Esophagus muscularis mucosa (tissue), 4 donors: ENCODE data around the gene HCFC2.

Source experiments
- EP300 ChIP-seq: sonication (generic); formaldehyde crosslinking; IDR thresholded peaks from one replicate; pipeline ENCODE4 v1.6.1; 2017; ENCODE audit warnings: antibody characterized with exemption
- POLR2A ChIP-seq: fragments of 450-650 bp; IDR thresholded peaks from one replicate; pipeline ENCODE4 v1.6.1; 2017; ENCODE audit warnings: antibody characterized with exemption, moderate library complexity, mild to moderate bottlenecking, low read depth
- POLR2AphosphoS5 ChIP-seq, 2 donors: sonication (generic); formaldehyde crosslinking; IDR thresholded peaks; one replicate each; pipeline ENCODE4 v1.6.1; 2017; ENCODE audit warnings: antibody characterized with exemption in 2 of 2
- TF ChIP-seq, protein P1 (sequence below), 3 experiments: fragments of 200-600 bp in 2 of 3; fragments of 450-650 bp in 1 of 3; sonication (generic) in 2 of 3; IDR thresholded peaks; one replicate each; pipeline ENCODE4 v1.5.1; 2017 to 2019; ENCODE audit warnings: antibody characterized with exemption in 3 of 3, mild to moderate bottlenecking in 2 of 3, moderate library complexity in 1 of 3

DNA sequence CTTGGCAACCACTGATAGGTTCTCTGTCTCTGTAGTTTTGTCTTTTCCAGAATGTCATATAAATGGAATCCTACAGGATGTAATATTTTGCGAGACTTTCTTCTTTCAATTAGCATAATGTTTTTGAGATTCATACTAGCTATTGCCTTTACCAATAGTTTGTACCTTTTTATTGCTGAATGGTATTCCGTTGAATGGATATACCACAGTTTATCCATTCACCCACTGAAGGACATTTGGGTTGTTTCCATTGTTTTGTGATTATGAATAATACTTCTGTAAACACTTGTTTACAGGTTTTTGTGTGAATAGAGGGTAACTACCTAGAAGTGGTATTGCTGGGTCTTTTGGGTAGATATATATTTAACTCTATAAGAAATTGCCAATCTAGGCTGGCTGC, 40.6 kb upstream of the HCFC2 start:
- TF ChIP-seq POLR2A (no peak), EP300 (no peak), POLR2AphosphoS5 (IDR thresholded peaks at IDR 0.05) (no peak)
- TF ChIP-seq, protein P1, sequence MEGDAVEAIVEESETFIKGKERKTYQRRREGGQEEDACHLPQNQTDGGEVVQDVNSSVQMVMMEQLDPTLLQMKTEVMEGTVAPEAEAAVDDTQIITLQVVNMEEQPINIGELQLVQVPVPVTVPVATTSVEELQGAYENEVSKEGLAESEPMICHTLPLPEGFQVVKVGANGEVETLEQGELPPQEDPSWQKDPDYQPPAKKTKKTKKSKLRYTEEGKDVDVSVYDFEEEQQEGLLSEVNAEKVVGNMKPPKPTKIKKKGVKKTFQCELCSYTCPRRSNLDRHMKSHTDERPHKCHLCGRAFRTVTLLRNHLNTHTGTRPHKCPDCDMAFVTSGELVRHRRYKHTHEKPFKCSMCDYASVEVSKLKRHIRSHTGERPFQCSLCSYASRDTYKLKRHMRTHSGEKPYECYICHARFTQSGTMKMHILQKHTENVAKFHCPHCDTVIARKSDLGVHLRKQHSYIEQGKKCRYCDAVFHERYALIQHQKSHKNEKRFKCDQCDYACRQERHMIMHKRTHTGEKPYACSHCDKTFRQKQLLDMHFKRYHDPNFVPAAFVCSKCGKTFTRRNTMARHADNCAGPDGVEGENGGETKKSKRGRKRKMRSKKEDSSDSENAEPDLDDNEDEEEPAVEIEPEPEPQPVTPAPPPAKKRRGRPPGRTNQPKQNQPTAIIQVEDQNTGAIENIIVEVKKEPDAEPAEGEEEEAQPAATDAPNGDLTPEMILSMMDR (IDR thresholded peaks at IDR 0.05), result no peak
